Ureter (tissue), 1 donor: ENCODE measurements around the gene MYCN. TPM values are rescaled to one million over a fixed set of nuclear protein-coding genes. Genes with fewer than 3 reads are reported as not detected.
A peak's percentile ranks its signal among the peaks of the same experiment; 100 is the strongest.

Source experiments
- DNase-seq: peaks from one replicate; pipeline ENCODE4 v3.0.0-alpha.2; 2020; ENCODE audit warnings: low spot score
- total RNA-seq: library from RNA; stranded (reverse); gene quantifications from one replicate; pipeline ENCODE4 v1.2.4, GENCODE V29; 2023
- donor health status: DM: yes; HTN: yes; CAD: no.

The MYCN gene
- total RNA-seq, 1 donor from 2014 or later = 3.7 TPM

- DNase-seq = no peak
Measured at GRCh38 chr2:15931319-15931890, 8.9 kb upstream of the MYCN start.

- DNase-seq = no peak
Measured at GRCh38 chr2:15931950-15932349, 8.4 kb upstream of the MYCN start.

DNA sequence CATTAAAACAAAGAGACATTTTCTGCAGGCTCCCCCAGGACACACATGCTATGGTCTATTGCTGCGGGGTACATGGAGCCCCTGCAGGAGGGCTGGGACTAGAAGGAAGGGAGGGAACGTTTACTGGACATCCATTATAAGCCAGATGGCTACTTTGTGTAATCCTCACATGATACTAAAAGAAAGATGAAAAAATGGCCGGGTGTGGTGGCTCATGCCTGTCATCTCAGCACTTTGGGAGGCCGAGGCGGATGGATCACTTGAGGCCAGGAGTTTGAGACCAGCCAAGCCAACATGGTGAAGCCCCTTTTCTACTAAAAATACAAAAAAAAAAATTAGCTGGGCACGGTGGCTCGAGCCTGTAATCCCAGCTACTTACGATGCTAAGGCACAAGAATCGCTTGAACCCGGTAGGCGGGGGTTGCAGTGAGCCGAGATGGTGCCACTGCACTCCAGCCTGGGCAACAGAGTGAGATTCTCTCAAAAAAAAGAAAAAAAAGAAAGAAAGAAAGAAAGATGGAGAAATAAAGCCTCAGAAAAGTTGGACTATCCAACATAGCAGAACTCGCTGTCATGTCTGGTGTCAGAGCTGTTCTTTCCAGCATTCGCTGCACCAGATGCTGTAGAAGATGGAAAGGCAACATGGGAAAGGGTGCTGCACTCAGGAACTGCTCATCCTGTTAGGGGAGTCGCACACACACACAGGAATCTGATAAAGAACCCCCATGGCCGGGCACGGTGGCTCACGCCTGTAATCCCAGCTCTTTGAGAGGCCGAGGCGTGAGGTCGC is 7.8 kb upstream of the MYCN start:
- DNase-seq = no peak

DNA sequence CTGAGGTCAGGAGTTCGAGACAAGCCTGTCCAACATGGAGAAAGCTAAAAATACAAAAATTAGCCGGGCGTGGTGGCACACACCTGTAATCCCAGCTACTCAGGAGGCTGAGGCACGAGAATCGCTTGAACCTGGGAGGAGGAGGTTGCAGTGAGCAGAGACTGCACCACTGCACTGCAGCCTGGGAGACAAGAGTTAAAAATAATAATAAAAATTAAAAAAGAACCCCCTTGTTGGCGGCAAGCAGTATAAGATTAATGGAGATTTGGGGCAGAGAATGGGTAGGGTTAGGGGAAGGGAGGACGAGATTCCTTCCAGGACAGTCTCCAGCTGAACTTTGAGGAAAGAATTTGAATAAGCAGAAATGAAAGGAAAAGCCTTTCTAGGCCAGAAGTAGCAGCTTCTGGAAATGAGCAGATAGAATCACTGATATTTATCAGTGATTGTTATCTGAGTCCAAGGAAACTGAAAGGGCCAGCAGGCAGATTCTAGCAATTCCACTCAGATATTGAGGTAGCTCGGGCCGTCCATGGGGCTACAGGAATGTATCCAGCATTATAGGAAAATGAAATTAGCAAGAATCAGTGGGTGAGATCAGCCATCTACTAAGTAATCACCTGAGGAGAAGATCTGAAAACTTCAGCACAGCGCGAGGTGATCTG is 7.0 kb upstream of the MYCN start:
- DNase-seq = no peak

DNA sequence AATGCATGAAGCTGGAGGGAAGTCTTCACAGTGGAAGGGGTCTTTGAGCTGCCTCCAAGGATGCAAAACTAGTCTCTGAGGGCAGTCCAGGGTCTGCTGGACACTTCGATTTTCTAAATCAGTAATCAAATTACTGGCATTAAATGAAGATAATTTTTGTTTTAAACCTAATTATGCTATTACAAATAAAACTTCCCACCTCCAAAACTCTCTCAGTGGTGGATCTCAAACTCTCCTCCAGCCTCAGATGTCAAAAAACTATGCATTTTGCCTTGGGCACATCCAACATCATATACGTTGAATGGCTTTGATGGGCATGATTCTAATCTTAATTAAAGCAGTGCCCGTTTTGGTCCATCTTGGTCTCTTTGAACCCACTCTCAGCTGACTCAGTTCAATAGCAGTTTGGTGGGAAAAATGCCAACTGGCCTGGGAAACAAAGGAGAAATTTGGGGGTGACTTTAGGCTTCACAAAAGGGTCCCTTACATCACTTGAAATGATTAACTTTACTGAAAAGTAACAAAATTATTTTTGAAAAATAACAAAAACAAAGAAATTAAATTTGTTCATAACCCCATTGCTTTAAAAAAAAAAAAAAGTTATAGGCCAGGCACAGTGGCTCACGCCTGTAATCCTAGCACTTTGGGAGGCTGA is 5.9 kb upstream of the MYCN start:
- DNase-seq = no peak

DNA sequence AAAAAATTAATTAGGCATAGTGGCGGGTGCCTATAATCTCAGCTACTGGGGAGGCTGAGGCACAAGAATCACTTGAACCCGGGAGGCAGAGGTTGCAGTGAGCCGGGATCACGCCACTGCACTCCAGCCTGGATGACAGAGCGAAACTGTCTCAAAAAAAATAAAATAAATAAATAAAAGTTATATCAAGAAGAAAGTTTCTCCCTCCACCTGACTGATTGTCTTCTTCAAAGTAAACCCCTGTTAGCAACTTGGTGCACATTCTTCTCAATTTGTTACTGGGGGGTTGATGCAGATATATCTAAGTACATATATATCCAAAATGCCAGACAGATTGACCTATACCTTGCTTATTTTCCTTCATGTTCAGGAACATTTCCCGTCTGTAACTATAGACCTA is 5.2 kb upstream of the MYCN start:
- no peak for DNase-seq

DNA sequence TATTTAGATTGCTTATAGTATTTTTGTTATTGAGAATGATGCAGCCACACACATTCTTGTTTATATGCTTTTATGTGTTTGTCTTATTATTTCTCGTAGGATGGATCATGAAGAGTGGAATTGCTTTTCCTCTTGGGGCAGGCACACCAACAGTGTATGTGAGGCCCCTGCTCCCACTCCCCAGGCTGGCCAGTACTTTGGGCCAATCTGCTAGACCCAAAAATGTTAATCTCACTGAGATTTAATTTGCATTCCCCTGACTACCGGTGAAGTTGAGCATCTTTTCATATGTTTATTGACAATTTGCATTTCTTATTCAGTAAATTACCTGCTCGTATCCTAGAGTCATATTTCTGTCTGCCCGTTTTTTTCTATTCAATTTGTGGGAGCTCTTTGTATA is 4.7 kb upstream of the MYCN start:
- no peak for DNase-seq

GRCh38 chr2:15936277-15937104 is 3.9 kb upstream of the MYCN start:
- no peak for DNase-seq

DNA sequence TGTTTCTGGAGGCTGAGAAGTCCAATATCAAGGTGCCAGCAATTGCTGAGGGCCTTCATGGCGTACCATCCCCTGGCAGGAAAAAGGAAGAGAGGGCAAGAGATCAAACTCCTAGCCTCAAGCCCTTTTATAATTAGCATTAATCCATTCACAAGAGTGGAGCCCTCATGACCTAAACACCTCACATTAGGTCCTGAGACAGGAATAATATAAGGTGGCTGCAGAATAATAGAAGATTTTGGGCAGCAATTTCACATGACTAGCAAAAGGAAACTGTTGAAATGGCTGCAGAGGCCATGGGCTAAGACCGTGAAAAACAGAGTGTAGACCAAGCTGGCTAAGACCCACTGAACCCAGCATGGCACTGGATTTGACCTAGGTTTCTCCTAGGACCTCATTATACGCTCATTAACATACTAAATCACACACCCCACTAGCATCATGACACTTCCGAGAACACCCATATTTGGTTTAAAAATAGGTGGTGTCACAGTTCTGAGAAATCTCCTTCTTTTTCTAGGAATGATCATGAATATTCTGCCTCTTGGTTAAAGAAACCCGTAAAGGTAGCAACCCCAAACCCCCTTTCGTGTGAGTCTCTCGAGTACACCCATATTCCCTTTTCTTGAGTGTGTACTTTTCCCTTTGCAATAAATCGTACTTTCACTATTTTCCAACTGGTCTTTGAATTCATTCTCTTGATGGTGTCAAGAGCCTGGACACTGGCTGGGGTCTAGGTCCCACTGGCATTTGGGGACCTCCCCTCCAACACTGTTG is 3.1 kb upstream of the MYCN start:
- no peak for DNase-seq

- DNase-seq = no peak
Measured at GRCh38 chr2:15937882-15938802, 2.2 kb upstream of the MYCN start.

DNA sequence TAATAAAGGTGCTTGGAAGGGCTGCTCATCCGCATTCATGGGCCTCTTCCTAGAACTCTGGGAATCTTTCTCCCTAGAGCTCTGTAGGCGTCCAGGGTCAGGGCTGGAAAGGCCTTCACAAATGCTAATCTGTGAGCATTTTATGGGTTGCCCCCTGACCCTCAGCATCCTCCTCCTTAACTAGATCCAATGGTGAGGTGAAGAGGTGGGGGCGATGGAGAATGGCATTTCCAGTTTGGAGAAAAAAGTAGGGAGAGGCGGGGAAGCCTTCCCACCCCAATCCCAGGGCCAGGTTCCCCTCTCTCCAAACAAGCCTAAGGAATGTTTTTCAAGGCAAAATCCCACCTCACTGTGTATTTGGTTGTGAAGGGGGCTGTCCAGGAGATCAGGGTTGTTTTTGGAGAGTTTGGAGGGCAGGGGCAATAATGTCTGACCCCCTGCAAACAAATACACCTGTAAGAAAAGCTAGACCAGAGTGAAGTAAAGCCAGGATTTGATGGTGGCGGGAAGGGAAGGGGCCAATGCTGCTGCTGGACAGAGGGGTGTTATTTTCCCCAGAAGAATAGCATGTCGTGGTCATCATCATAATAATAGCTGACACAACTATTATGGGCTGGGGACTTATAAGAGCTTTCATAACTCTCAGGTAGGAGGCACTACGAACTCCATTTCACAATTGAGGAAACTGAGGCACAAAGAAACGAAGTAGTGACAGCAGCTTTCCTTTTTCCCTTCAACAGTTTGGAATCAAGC is 1.4 kb upstream of the MYCN start:
- DNase-seq = no peak

DNA sequence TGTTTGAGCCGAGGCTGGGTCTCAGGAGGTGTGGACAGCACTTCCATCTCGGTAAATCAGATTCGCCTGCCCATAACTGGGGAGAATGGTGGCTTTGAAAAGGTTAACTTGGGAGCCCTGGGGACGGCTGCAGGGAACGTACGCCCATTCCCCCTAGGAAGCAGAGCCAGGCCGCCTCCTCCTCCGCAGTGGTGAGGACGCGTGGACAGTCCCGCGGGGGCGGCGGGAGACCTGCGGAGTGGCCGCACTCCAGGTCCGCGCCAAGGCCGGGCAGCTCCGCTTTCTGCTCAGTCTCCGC is 845 bp upstream of the MYCN start:
- DNase-seq = no peak

DNA sequence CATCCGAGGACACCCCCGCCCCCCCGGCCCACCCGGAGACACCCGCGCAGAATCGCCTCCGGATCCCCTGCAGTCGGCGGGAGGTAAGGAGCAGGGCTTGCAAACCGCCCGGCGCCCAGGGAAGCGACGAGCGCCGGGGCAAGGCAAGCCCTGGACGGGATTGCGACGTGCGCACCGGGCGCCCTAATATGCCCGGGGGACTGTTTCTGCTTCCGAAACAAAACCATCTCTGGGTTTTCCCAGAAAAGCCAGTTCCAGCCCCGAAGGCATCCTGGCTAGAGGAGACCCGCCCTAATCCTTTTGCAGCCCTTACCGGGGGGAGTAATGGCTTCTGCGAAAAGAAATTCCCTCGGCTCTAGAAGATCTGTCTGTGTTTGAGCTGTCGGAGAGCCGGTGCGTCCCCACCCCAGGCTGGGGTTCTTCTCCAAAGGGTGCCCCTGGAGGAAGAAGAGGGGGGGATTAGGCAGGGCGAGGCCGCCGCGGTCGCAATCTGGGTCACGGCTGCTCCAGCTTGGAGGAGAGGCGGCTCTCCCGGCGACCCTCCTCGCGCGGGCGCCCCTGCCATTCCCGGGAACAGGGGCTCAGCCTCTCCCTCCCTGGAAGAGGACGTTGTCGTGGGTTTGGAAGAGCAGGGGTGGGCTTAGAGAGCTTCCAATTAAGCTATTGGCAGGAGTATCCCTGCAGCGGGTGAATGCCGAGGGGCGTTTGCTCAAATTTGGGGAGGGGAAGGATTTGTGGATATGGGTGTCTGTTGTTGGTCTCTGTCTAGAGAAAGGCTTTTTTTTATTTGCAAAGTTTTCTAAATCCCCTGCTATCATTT is 521 bp downstream of the MYCN start:
- DNase-seq = no peak

DNA sequence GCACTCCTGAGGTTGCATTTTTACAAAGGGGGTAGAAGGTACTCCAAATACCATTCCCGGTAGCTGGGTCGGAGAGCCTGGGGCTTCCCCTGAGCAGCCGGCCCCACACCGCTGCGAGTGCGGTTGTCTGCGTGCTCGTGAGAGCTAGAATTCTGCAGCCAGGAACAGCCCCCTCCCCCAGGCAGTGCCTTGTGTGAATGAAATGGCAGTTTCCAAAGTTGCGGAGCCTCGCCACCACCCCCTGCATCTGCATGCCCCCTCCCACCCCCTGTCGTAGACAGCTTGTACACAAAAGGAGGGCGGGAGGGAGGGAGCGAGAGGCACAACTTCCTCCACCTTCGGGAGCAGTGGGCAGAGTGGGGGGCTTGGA is 1.1 kb downstream of the MYCN start:
- DNase-seq = no peak

GRCh38 chr2:15941871-15942710 is 1.7 kb downstream of the MYCN start:
- peak; percentile 53 for DNase-seq

GRCh38 chr2:15942711-15943345 is 2.5 kb downstream of the MYCN start:
- no peak for DNase-seq
